Activated naive CD4-positive, alpha-beta T cell treated with anti-CD3 and anti-CD28 coated beads, Interleukin-2, amount 50 U/mL, for 72 hours (primary cell): ENCODE results near the gene HOXC4. TPM values are rescaled to one million over a fixed set of nuclear protein-coding genes. Genes with fewer than 3 reads are reported as not detected.

ENCODE experiments used
- ATAC-seq, 2 donors: fragments of 150-1000 bp; cut with Tn5 transposase; 2 replicates each; pipeline ENCODE4 v1.10.0; 2021; ENCODE audit warnings: mild to moderate bottlenecking in 2 of 2, moderate library complexity in 2 of 2
- DNase-seq, 2 donors: peaks; one replicate each; pipeline ENCODE4 v3.0.0; 2021 to 2022; ENCODE audit warnings: low spot score in 2 of 2
- H3K27ac Mint-ChIP-seq, 2 donors: one replicate each; pipeline ENCODE4 v1.8.0; 2022; ENCODE audit warnings: mild to moderate bottlenecking in 2 of 2, mixed read lengths in 2 of 2
- H3K36me3 Mint-ChIP-seq, 2 donors: one replicate each; pipeline ENCODE4 v1.8.0; 2022; ENCODE audit warnings: mixed read lengths in 2 of 2
- H3K9me3 Mint-ChIP-seq, 2 donors: one replicate each; pipeline ENCODE4 v1.8.0; 2022; ENCODE audit warnings: mixed read lengths in 2 of 2
- total RNA-seq, 2 donors: library from RNA; stranded (reverse); gene quantifications; one replicate each; pipeline ENCODE4 v1.2.3, GENCODE V29; 2022

Gene HOXC4
- total RNA-seq, 2 donors from 2014 or later = 0.18 TPM; not detected in 1

GRCh38 chr12:54044425-54045103, 9.1 kb upstream of the HOXC4 start:
- H3K9me3 Mint-ChIP-seq = no peaks in the 10 kb centered on the region
- H3K36me3 Mint-ChIP-seq = peaks cover 0 to 6% of the 10 kb centered on the region in 2 donors
- H3K27ac Mint-ChIP-seq = no peak overlapping the region
- no peak for DNase-seq
- ATAC-seq = no peak

GRCh38 chr12:54045401-54045800, 8.2 kb upstream of the HOXC4 start:
- Mint-ChIP-seq H3K36me3 (peaks cover 0 to 6% of the 10 kb centered on the region in 2 donors), H3K9me3 (no peaks in the 10 kb centered on the region), H3K27ac (no peak overlapping the region)
- DNase-seq = no peak
- ATAC-seq = no peak

GRCh38 chr12:54045868-54046521, 7.6 kb upstream of the HOXC4 start:
- H3K36me3 Mint-ChIP-seq = peaks cover 0 to 6% of the 10 kb centered on the region in 2 donors
- ATAC-seq (no peak), DNase-seq (no peak)
- H3K9me3 Mint-ChIP-seq = no peaks in the 10 kb centered on the region
- no peak overlapping the region for H3K27ac Mint-ChIP-seq

GRCh38 chr12:54046809-54047159, 6.9 kb upstream of the HOXC4 start:
- Mint-ChIP-seq H3K27ac (no peak overlapping the region), H3K36me3 (peaks cover 0 to 6% of the 10 kb centered on the region in 2 donors), H3K9me3 (no peaks in the 10 kb centered on the region)
- DNase-seq (no peak), ATAC-seq (no peak)

DNA sequence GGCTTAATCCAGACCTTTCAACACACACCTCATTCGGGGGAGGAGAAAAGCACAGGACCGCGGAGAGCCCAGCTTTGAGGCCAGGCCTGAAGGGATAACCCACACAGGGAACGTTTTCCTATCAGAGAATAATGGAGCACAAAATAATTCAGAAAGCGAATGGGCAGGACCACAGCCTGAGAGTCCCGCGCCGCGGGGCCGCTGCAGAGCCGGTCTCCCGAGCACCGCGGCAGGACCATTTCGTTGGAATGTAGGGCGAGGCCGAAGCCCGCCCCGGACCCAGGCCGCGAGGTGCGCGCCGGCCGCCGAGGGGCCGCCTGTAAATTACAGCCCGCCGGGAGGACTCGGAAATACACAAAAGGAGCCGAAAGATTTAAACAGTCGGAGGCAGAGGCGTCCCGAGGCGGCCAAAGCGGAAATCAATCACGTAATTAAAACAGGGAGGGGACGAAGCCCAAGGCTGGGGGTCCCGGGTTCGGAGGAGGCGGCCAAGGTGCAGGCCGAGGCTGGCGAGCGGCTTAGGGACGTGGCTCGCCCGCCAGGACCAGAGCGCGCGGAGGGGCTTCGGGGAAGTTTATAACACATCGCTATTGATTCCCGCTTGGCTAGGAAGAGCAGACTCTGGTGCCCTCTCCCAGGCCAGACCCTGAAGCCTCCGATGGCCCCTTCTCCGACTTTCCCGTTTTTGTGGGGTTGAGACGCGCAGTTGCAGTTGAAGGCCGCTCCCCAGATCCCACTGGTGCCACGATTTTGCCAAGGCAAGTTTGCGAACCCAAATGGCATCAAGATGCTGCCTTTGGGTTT, 6.3 kb upstream of the HOXC4 start:
- H3K9me3 Mint-ChIP-seq = no peaks in the 10 kb centered on the region
- peaks cover 0 to 6% of the 10 kb centered on the region in 2 donors for H3K36me3 Mint-ChIP-seq
- H3K27ac Mint-ChIP-seq = no peak overlapping the region
- DNase-seq = no peak
- ATAC-seq = no peak

DNA sequence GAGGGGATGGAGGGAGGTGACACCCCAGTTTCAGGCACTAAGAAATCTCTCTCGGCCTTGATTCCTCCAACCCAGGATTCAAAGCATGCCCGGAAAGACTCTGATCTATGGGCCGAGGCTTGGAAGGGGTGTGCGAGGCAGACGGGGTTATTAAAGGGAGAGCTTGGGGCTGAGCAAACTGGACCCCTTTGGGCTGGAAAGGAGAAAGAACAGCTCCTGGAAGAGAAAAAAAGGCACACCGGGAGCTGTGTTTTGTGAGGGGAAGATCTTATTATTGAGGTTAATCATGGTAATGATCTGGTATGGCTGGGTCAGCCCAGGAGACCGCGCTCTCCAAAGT, 5.7 kb upstream of the HOXC4 start:
- H3K36me3 Mint-ChIP-seq = peaks cover 0 to 6% of the 10 kb centered on the region in 2 donors
- DNase-seq (no peak), ATAC-seq (no peak)
- H3K9me3 Mint-ChIP-seq = no peaks in the 10 kb centered on the region
- H3K27ac Mint-ChIP-seq = no peak overlapping the region

GRCh38 chr12:54048406-54049093, 5.1 kb upstream of the HOXC4 start:
- Mint-ChIP-seq H3K27ac (no peak overlapping the region), H3K9me3 (no peaks in the 10 kb centered on the region), H3K36me3 (peaks cover 0 to 6% of the 10 kb centered on the region in 2 donors)
- ATAC-seq (no peak), DNase-seq (no peak)

GRCh38 chr12:54049108-54049507, 4.5 kb upstream of the HOXC4 start:
- Mint-ChIP-seq H3K9me3 (no peaks in the 10 kb centered on the region), H3K36me3 (peaks cover 0 to 6% of the 10 kb centered on the region in 2 donors), H3K27ac (no peak overlapping the region)
- ATAC-seq (no peak), DNase-seq (no peak)

GRCh38 chr12:54050482-54050810, 3.2 kb upstream of the HOXC4 start:
- no peak for ATAC-seq
- DNase-seq = no peak
- H3K9me3 Mint-ChIP-seq = no peaks in the 10 kb centered on the region
- H3K36me3 Mint-ChIP-seq = peaks cover 0 to 6% of the 10 kb centered on the region in 2 donors
- no peak overlapping the region for H3K27ac Mint-ChIP-seq

DNA sequence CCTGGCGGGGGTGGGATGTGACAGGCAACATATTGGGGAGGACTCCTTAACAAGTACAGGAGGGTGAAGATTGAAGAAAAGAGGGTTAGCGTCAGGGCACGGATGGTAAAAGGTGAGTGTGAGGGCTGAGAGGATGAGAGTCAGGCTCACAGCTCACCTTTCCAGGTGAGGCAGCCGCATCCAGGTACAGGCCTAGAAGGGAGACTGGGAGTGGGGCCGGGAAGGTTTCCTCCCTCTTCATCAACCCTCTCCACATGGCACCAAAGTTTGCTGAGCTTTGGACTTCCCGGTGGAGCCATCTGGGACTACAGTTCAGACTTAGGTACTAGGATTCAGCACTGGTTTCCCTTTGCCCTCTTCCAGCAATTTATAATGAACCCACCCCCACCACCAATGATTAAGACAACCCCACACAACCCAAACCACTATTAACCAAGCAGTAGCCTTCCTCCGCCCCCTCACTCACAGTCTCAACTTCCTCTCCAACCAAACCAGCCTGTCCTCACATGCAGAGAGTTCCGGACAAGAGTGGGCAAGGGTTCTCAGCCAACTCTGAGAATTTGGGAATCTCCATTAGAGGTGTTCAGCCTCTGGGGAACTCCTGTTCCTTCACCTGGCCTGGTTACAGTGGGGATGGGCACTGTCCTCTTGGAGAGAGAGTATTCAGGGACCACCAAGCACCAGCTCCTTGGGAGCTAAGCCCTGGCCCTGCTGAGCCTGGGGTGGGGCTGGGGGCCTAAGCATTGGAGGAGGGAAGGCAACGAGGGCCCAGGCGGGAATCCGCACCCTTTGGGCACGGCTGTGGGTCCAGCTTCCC, 2.4 kb upstream of the HOXC4 start:
- ATAC-seq (no peak), DNase-seq (no peak)
- H3K27ac Mint-ChIP-seq = no peak overlapping the region
- no peaks in the 10 kb centered on the region for H3K9me3 Mint-ChIP-seq
- H3K36me3 Mint-ChIP-seq = peaks cover 0 to 6% of the 10 kb centered on the region in 2 donors

DNA sequence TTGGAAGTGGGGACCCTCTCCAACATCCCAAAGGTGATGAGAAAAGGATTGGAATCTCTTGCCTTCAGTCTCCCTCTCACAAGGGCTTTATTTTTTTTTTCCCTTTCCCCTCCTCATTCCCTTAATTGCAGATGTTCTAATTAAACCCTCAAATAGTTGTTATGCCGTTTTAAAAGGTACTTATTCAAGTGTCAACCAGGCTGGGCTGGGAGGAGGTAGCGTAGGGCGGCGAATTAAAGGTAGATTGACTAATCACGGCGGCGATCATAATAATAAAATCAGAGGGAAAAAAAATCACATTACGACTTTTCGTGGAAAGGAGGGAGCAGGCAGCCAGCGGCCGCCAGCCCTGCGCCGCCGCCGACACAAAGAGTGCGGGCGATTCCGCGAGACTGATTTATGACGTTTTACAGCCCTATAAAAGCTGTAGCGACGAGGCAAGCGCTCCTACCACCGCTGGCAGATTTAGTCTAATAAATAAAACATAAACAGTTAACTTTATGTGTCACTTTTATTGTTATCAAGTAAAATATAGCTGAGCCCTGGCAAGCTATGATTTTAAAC, 1.7 kb upstream of the HOXC4 start:
- H3K36me3 Mint-ChIP-seq = peaks cover 0 to 6% of the 10 kb centered on the region in 2 donors
- no peaks in the 10 kb centered on the region for H3K9me3 Mint-ChIP-seq
- ATAC-seq = no peak
- no peak for DNase-seq
- no peak overlapping the region for H3K27ac Mint-ChIP-seq

- H3K27ac Mint-ChIP-seq = no peak overlapping the region
- peaks cover 0 to 6% of the 10 kb centered on the region in 2 donors for H3K36me3 Mint-ChIP-seq
- no peaks in the 10 kb centered on the region for H3K9me3 Mint-ChIP-seq
- DNase-seq = no peak
- no peak for ATAC-seq
These were observed 1.1 kb upstream of the HOXC4 start for GRCh38 chr12:54052438-54053002.

- H3K27ac Mint-ChIP-seq = no peak overlapping the region
- ATAC-seq (peak; percentile 18 to 57), DNase-seq (no peak)
- no peaks in the 10 kb centered on the region for H3K9me3 Mint-ChIP-seq
- H3K36me3 Mint-ChIP-seq = peaks cover 0 to 6% of the 10 kb centered on the region in 2 donors
These were observed 458 bp upstream of the HOXC4 start for GRCh38 chr12:54053003-54053750.

DNA sequence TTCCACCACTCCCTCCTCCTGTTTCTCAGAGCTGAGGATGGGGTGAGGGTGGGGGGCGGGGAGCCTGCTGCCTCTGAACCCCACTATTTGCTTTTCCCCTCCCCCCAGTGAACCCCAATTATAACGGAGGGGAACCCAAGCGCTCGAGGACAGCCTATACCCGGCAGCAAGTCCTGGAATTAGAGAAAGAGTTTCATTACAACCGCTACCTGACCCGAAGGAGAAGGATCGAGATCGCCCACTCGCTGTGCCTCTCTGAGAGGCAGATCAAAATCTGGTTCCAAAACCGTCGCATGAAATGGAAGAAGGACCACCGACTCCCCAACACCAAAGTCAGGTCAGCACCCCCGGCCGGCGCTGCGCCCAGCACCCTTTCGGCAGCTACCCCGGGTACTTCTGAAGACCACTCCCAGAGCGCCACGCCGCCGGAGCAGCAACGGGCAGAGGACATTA, 1.1 kb downstream of the HOXC4 start:
- DNase-seq = no peak
- Mint-ChIP-seq H3K27ac (no peak overlapping the region), H3K9me3 (no peaks in the 10 kb centered on the region), H3K36me3 (no peaks in the 10 kb centered on the region)
- no peak for ATAC-seq

GRCh38 chr12:54055552-54055951, 1.9 kb downstream of the HOXC4 start:
- ATAC-seq = no peak
- no peaks in the 10 kb centered on the region for H3K36me3 Mint-ChIP-seq
- no peak overlapping the region for H3K27ac Mint-ChIP-seq
- no peaks in the 10 kb centered on the region for H3K9me3 Mint-ChIP-seq
- no peak for DNase-seq
